CD8-positive, alpha-beta memory T cell (primary cell): Measurements from ENCODE around the gene LCLAT1. TPM values are rescaled to one million over a fixed set of nuclear protein-coding genes. Genes with fewer than 3 reads are reported as not detected.

ENCODE experiments used
- CTCF ChIA-PET: fragments of 350-600 bp; sonication (Branson Sonifier 250); formaldehyde crosslinking; loops from one replicate; lab custom pipeline; 2021; ENCODE audit warnings: antibody characterized with exemption; lab: Charles Lee
- POLR2A ChIA-PET: fragments of 350-600 bp; sonication (Branson Sonifier 250); formaldehyde crosslinking; loops from one replicate; lab custom pipeline; 2021; ENCODE audit warnings: antibody characterized with exemption; lab: Charles Lee
- DNase-seq, 5 donors: peaks; one replicate each; pipeline versions ENCODE4 v3.0.0 to v3.0.0-alpha.2; 2020 to 2022; ENCODE audit warnings: mixed read lengths in 1 of 5
- H3K27ac ChIP-seq: one replicate; pipeline ENCODE4 v1.7.0; 2013; ENCODE audit warnings: low read depth, mild to moderate bottlenecking, low read length, moderate library complexity
- H3K27me3 ChIP-seq: 2 replicates; pipeline ENCODE4 v1.7.0; 2013; ENCODE audit warnings: low read length, mild to moderate bottlenecking; ENCODE audit not compliant: insufficient read depth, poor library complexity, severe bottlenecking
- H3K36me3 ChIP-seq: 2 replicates; pipeline ENCODE4 v1.7.0; 2013; ENCODE audit warnings: mild to moderate bottlenecking, low read length, moderate library complexity; ENCODE audit not compliant: insufficient read depth
- H3K4me1 ChIP-seq: 2 replicates; pipeline ENCODE4 v1.7.0; 2013; ENCODE audit warnings: mild to moderate bottlenecking, low read length, moderate library complexity; ENCODE audit not compliant: insufficient read depth
- H3K4me3 ChIP-seq: 2 replicates; pipeline ENCODE4 v1.7.0; 2013; ENCODE audit warnings: mild to moderate bottlenecking, low read length
- H3K9me3 ChIP-seq: 2 replicates; pipeline ENCODE4 v1.7.0; 2013; ENCODE audit warnings: mild to moderate bottlenecking, low read length
- H3K27ac Mint-ChIP-seq, 8 donors: one replicate each; pipeline ENCODE4 v1.8.0; 2020 to 2021; ENCODE audit warnings: mixed read lengths in 8 of 8, mild to moderate bottlenecking in 6 of 8, inconsistent platforms in 3 of 8, moderate library complexity in 3 of 8
- H3K27me3 Mint-ChIP-seq, 2 donors: one replicate each; pipeline ENCODE4 v1.8.0; 2020 to 2021; ENCODE audit warnings: mixed read lengths in 2 of 2, mild to moderate bottlenecking in 1 of 2, moderate library complexity in 1 of 2
- H3K36me3 Mint-ChIP-seq, 3 donors: one replicate each; pipeline ENCODE4 v1.8.0; 2020 to 2021; ENCODE audit warnings: mixed read lengths in 3 of 3, inconsistent platforms in 1 of 3, mild to moderate bottlenecking in 1 of 3
- H3K4me1 Mint-ChIP-seq, 3 donors: one replicate each; pipeline ENCODE4 v1.8.0; 2020 to 2021; ENCODE audit warnings: mixed read lengths in 3 of 3, inconsistent platforms in 1 of 3, mild to moderate bottlenecking in 1 of 3
- H3K4me3 Mint-ChIP-seq, 7 donors: one replicate each; pipeline ENCODE4 v1.8.0; 2020 to 2021; ENCODE audit warnings: mixed read lengths in 7 of 7, mild to moderate bottlenecking in 6 of 7, moderate library complexity in 4 of 7, inconsistent platforms in 2 of 7
- H3K9me3 Mint-ChIP-seq, 5 donors: one replicate each; pipeline ENCODE4 v1.8.0; 2020 to 2022; ENCODE audit warnings: mixed read lengths in 5 of 5, mild to moderate bottlenecking in 3 of 5, moderate library complexity in 2 of 5, inconsistent platforms in 1 of 5
- polyA plus RNA-seq: library from polyadenylated mRNA; unstranded; fragments of 300-500 nt; fragmentation: Illumina TruSeq; gene quantifications from one replicate; pipeline ENCODE4 v1.2.3, GENCODE V29; 2021
- total RNA-seq, 2 experiments: library from RNA; stranded (reverse); gene quantifications; one replicate each; pipeline ENCODE4 v1.2.3, GENCODE V29; 2021

The LCLAT1 gene
- total and polyA plus RNA-seq, 3 experiments from 2014 or later: 18.0 to 31.0 (median 29.9) TPM

DNA sequence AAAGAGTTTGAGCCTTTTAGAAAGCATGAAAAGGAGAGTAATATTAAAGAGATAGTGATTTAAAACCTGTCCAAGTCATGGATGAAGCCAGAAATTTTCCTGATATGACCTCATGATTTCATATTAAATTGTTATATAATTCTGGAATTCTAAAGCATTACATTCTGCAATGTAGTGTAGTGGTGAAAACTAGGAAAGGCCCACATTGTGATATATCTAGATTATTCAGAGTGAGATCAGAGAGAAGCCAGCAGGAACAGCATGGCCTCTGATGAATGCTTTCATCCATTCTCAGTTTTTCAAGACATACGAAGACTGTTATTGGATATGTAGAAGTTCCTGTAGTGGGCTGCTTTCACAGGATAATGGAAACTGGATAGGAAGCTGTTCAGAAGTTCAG, 98.8 kb downstream of the LCLAT1 start:
- Histone ChIP-seq H3K9me3 (no peaks in the 10 kb centered on the region), H3K27me3 (no peaks in the 10 kb centered on the region), H3K36me3 (no peaks in the 10 kb centered on the region), H3K27ac (no peak overlapping the region), H3K4me1 (peaks cover 3% of the 10 kb centered on the region), H3K4me3 (no peak overlapping the region)
- no peak overlapping the region for H3K4me3 Mint-ChIP-seq
- H3K27me3 Mint-ChIP-seq: no peaks in the 10 kb centered on the region
- H3K9me3 Mint-ChIP-seq: no peaks in the 10 kb centered on the region
- no peak for DNase-seq
- ChIA-PET CTCF (no interaction called here), POLR2A (no interaction called here)
- peaks cover 3 to 20% (median 5%) of the 10 kb centered on the region in 3 donors for H3K36me3 Mint-ChIP-seq
- peaks cover 10 to 23% (median 16%) of the 10 kb centered on the region in 3 donors for H3K4me1 Mint-ChIP-seq
- no peak overlapping the region for H3K27ac Mint-ChIP-seq

- H3K4me1 ChIP-seq: no peaks in the 10 kb centered on the region
- Mint-ChIP-seq H3K4me3 (no peak overlapping the region), H3K27me3 (no peaks in the 10 kb centered on the region), H3K27ac (peak overlapping the region in 1 of 8 donors; percentile 35), H3K4me1 (peaks cover 0 to 4% (median 0%) of the 10 kb centered on the region in 3 donors), H3K36me3 (peaks cover 7 to 34% (median 8%) of the 10 kb centered on the region in 3 donors), H3K9me3 (peaks cover 0 to 4% (median 0%) of the 10 kb centered on the region in 5 donors)
- no peaks in the 10 kb centered on the region for H3K36me3 ChIP-seq
- no peaks in the 10 kb centered on the region for H3K9me3 ChIP-seq
- CTCF ChIA-PET: no interaction called here
- POLR2A ChIA-PET: no interaction called here
- no peak overlapping the region for H3K4me3 ChIP-seq
- no peak overlapping the region for H3K27ac ChIP-seq
- no peaks in the 10 kb centered on the region for H3K27me3 ChIP-seq
- no peak for DNase-seq
These were observed 101.3 kb downstream of the LCLAT1 start for GRCh38 chr2:30548386-30548785.

DNA sequence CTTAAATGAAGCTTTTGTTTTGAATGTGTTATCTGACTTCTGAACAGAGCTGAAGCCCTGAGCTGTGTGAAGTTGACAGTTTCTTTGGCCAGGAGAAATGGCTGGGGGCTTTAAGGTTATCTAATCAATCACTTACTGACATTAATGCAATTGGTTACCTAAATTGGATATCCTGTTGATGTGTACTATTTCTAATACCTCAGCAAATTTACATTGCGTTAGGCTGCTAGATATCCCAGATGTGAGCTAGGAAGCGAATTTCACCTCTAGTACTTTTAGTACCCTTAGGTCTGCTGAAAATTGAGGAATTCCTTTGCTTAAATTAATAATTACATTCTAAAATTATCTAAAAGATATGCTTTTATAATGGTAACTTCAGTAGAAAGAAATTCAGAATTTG, 102.0 kb downstream of the LCLAT1 start:
- CTCF ChIA-PET: interaction anchor here (1.2 kb wide), 1 partner anchor 310 kb away, joined by 3 read pairs; no protein-coding TSS in a partner anchor
- Histone ChIP-seq H3K4me1 (no peaks in the 10 kb centered on the region), H3K36me3 (no peaks in the 10 kb centered on the region), H3K4me3 (no peak overlapping the region), H3K9me3 (no peaks in the 10 kb centered on the region), H3K27ac (no peak overlapping the region), H3K27me3 (no peaks in the 10 kb centered on the region)
- H3K27me3 Mint-ChIP-seq: no peaks in the 10 kb centered on the region
- H3K4me1 Mint-ChIP-seq: peaks cover 0 to 4% (median 0%) of the 10 kb centered on the region in 3 donors
- H3K36me3 Mint-ChIP-seq: peaks cover 8 to 29% (median 8%) of the 10 kb centered on the region in 3 donors
- H3K9me3 Mint-ChIP-seq: peaks cover 0 to 4% (median 0%) of the 10 kb centered on the region in 5 donors
- H3K27ac Mint-ChIP-seq: peak overlapping the region in 1 of 8 donors; percentile 5
- no peak overlapping the region for H3K4me3 Mint-ChIP-seq
- POLR2A ChIA-PET: no interaction called here
- no peak for DNase-seq

GRCh38 chr2:30559544-30560275, 112.7 kb downstream of the LCLAT1 start:
- Histone ChIP-seq H3K4me3 (no peak overlapping the region), H3K4me1 (no peaks in the 10 kb centered on the region), H3K9me3 (no peaks in the 10 kb centered on the region), H3K27ac (no peak overlapping the region), H3K36me3 (no peaks in the 10 kb centered on the region), H3K27me3 (no peaks in the 10 kb centered on the region)
- ChIA-PET POLR2A (no interaction called here), CTCF (no interaction called here)
- H3K4me3 Mint-ChIP-seq: no peak overlapping the region
- no peaks in the 10 kb centered on the region for H3K9me3 Mint-ChIP-seq
- no peaks in the 10 kb centered on the region for H3K27me3 Mint-ChIP-seq
- H3K27ac Mint-ChIP-seq: peak overlapping the region in 1 of 8 donors; percentile 62
- peaks cover 0 to 20% (median 9%) of the 10 kb centered on the region in 3 donors for H3K36me3 Mint-ChIP-seq
- DNase-seq: no peak
- H3K4me1 Mint-ChIP-seq: peaks cover 0 to 3% (median 0%) of the 10 kb centered on the region in 3 donors

DNA sequence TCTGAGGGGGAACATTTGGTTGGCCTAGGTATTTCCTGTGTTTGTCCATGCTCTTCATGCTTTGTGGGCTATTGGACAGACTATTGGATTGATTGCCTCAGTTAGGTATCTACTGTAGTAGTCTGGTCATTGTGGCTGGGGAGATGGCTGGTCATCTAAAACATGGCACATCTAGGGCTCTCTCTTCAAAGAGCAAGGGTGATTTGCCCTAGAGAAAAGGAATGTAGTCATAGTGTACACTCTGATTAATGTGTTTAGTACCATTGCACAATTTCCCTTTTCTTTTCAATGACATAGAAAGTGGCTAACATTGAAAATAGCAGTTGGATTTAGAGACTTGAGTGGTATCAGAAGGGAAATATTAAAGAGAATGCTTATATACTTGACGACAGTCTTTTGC, 114.3 kb downstream of the LCLAT1 start:
- Mint-ChIP-seq H3K9me3 (no peaks in the 10 kb centered on the region), H3K27ac (peak overlapping the region in 2 of 8 donors; percentile 9 to 27), H3K4me3 (no peak overlapping the region), H3K27me3 (no peaks in the 10 kb centered on the region), H3K36me3 (peaks cover 5 to 32% (median 11%) of the 10 kb centered on the region in 3 donors), H3K4me1 (peaks cover 0 to 3% (median 0%) of the 10 kb centered on the region in 3 donors)
- no peak overlapping the region for H3K4me3 ChIP-seq
- no peak overlapping the region for H3K27ac ChIP-seq
- no peaks in the 10 kb centered on the region for H3K9me3 ChIP-seq
- ChIA-PET CTCF (no interaction called here), POLR2A (no interaction called here)
- H3K36me3 ChIP-seq: no peaks in the 10 kb centered on the region
- DNase-seq: no peak
- H3K4me1 ChIP-seq: no peaks in the 10 kb centered on the region
- no peaks in the 10 kb centered on the region for H3K27me3 ChIP-seq

DNA sequence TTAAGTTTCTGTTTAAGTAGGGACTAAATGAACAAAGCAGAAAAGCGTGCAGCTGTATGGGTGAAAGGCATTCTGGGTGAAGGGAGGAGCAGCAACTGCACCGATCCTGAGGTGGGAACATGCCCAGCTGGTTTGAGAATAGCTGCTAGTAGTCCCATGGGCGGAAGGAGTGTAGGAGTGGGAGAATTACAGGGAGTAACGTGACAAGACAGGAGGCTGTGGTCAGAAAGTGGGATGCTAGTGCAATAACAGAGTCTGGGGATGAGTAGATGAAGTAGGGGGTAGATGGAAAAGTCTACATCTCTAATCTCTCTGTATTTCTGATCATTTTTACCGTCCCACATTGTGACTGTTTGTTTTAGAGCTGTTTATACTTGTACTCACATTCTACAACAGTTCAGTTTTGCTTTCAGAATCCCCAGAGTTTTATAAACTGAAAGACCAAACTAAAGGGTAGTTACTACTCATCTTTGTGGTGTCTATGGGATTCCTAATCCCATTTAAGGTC, 118.9 kb downstream of the LCLAT1 start:
- POLR2A ChIA-PET: no interaction called here
- peaks cover 5 to 56% (median 24%) of the 10 kb centered on the region in 3 donors for H3K36me3 Mint-ChIP-seq
- Histone ChIP-seq H3K4me3 (no peak overlapping the region), H3K27me3 (no peaks in the 10 kb centered on the region), H3K27ac (no peak overlapping the region), H3K36me3 (peaks cover 4% of the 10 kb centered on the region), H3K9me3 (no peaks in the 10 kb centered on the region), H3K4me1 (no peaks in the 10 kb centered on the region)
- H3K27me3 Mint-ChIP-seq: no peaks in the 10 kb centered on the region
- H3K9me3 Mint-ChIP-seq: no peaks in the 10 kb centered on the region
- no peak overlapping the region for H3K4me3 Mint-ChIP-seq
- H3K27ac Mint-ChIP-seq: no peak overlapping the region
- DNase-seq: no peak
- CTCF ChIA-PET: no interaction called here
- H3K4me1 Mint-ChIP-seq: no peaks in the 10 kb centered on the region

- peaks cover 4% of the 10 kb centered on the region for H3K36me3 ChIP-seq
- H3K4me3 ChIP-seq: no peak overlapping the region
- no peaks in the 10 kb centered on the region for H3K4me1 ChIP-seq
- no peak for DNase-seq
- Mint-ChIP-seq H3K36me3 (peaks cover 5 to 53% (median 24%) of the 10 kb centered on the region in 3 donors), H3K27me3 (no peaks in the 10 kb centered on the region), H3K9me3 (no peaks in the 10 kb centered on the region), H3K27ac (no peak overlapping the region), H3K4me3 (no peak overlapping the region), H3K4me1 (no peaks in the 10 kb centered on the region)
- H3K9me3 ChIP-seq: no peaks in the 10 kb centered on the region
- POLR2A ChIA-PET: no interaction called here
- no peak overlapping the region for H3K27ac ChIP-seq
- CTCF ChIA-PET: no interaction called here
- H3K27me3 ChIP-seq: no peaks in the 10 kb centered on the region
These were observed 119.6 kb downstream of the LCLAT1 start for GRCh38 chr2:30566631-30567030.

DNA sequence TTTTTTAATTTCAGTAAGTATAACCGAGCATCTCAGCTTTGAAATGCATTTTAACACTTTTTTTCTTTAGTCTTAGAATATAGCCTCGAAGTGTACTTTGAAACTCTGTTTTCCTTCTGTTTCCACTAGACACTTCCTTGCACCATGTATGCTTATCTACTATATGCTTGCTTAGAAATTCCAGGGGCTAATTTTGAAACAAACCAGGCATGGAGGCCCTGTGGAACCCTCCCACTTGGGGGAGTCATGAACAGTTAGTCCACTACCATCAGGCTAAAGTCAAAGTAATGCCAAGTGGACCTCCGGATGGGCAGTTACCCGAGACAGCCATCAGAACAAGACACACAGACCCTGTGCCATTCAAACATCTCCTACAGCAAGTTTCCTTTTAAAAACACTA, 120.3 kb downstream of the LCLAT1 start:
- Histone ChIP-seq H3K27me3 (no peaks in the 10 kb centered on the region), H3K9me3 (no peaks in the 10 kb centered on the region), H3K36me3 (peaks cover 4% of the 10 kb centered on the region), H3K4me3 (no peak overlapping the region), H3K27ac (no peak overlapping the region), H3K4me1 (no peaks in the 10 kb centered on the region)
- Mint-ChIP-seq H3K9me3 (no peaks in the 10 kb centered on the region), H3K27me3 (no peaks in the 10 kb centered on the region), H3K36me3 (peaks cover 5 to 56% (median 26%) of the 10 kb centered on the region in 3 donors), H3K4me3 (no peak overlapping the region), H3K4me1 (no peaks in the 10 kb centered on the region), H3K27ac (peak overlapping the region in 1 of 8 donors; percentile 9)
- ChIA-PET CTCF (no interaction called here), POLR2A (no interaction called here)
- no peak for DNase-seq
